ENCODE results near the gene LMAN2. TPM values are rescaled to one million over a fixed set of nuclear protein-coding genes. Genes with fewer than 3 reads are reported as not detected.

Gene LMAN2
- total RNA-seq, 1 experiment from 2014 or later: 106 TPM

DNA sequence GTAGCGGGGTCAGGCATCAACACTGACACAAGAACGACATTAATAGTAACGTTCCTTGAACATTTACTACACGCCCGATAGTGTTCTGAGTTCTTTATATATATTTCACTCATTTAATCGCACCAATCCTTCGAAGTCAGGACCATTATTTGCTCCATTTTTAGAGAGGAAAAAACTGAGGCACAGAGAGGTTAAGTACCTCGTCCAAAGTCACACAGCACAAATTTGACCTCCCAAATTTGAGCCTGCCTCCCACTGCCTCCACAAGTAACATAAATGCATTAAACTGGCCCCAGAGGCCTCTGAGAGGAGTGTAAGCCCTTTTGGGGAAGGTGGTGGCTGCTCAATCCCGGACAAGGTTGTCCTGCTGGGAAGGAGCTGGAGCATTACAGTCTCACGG, 12.1 kb upstream of the LMAN2 start:
- Mint-ChIP-seq H3K27me3 (ENCODE audit: low read depth) (peaks cover 40% of the 10 kb centered on the region), H3K36me3 (ENCODE audit: insufficient read depth in 1 of 3, low read depth in 3 of 3) (peaks cover 3 to 4% (median 4%) of the 10 kb centered on the region in 3 experiments; a peak in 5 of 7 replicates), H3K9me3 (no peaks in the 10 kb centered on the region), H3K27ac (no peak overlapping the region), H3K4me3 (peak overlapping the region; percentile 71 to 81; a peak in 4 of 5 replicates), H3K4me1 (peaks cover 28 to 48% of the 10 kb centered on the region in 2 experiments)
- no peak overlapping the region for H2BK12ac ChIP-seq (ENCODE audit: insufficient read length, low read depth, low read length)
- TF ChIP-seq, protein P1, sequence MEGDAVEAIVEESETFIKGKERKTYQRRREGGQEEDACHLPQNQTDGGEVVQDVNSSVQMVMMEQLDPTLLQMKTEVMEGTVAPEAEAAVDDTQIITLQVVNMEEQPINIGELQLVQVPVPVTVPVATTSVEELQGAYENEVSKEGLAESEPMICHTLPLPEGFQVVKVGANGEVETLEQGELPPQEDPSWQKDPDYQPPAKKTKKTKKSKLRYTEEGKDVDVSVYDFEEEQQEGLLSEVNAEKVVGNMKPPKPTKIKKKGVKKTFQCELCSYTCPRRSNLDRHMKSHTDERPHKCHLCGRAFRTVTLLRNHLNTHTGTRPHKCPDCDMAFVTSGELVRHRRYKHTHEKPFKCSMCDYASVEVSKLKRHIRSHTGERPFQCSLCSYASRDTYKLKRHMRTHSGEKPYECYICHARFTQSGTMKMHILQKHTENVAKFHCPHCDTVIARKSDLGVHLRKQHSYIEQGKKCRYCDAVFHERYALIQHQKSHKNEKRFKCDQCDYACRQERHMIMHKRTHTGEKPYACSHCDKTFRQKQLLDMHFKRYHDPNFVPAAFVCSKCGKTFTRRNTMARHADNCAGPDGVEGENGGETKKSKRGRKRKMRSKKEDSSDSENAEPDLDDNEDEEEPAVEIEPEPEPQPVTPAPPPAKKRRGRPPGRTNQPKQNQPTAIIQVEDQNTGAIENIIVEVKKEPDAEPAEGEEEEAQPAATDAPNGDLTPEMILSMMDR (conservative IDR thresholded peaks at IDR 0.05): no peak
- peaks cover 11% of the 10 kb centered on the region; the same call in 1 of the 2 replicates for H3K4me1 ChIP-seq (ENCODE audit: insufficient read depth, low read length)
- peak overlapping the region; percentile 37 for H3K4me2 ChIP-seq (ENCODE audit: insufficient read depth, insufficient read length, low read length)
- no peak overlapping the region for H4K5ac ChIP-seq (ENCODE audit: insufficient read length, low read depth, low read length)
- no peak overlapping the region for H3K56ac ChIP-seq (ENCODE audit: insufficient read length, low read depth, low read length)
- H3K79me2 ChIP-seq (ENCODE audit: insufficient read depth, low read length): no peaks in the 10 kb centered on the region
- no peak overlapping the region for H3K23ac ChIP-seq (ENCODE audit: insufficient read length, low read depth, low read length)
- peaks cover 10% of the 10 kb centered on the region for H3K23me2 ChIP-seq (ENCODE audit: insufficient read length, low read depth, low read length, poor library complexity, severe bottlenecking)
- H3K27me3 ChIP-seq (ENCODE audit: insufficient read depth, low read length): no peaks in the 10 kb centered on the region; the same call in 1 of the 2 replicates
- H3K27ac ChIP-seq (ENCODE audit: insufficient read length, low read depth, low read length): no peak overlapping the region
- H2BK5ac ChIP-seq (ENCODE audit: insufficient read length, low read length): no peak overlapping the region
- H4K8ac ChIP-seq (replicated peaks; ENCODE audit: insufficient read length, low read depth, low read length): no peak overlapping the region
- H3T11ph ChIP-seq (ENCODE audit: low read length): no peak overlapping the region
- no CpG with 5 or more reads among the region's 10 CpGs for WGBS (ENCODE audit: extremely low coverage, insufficient read length, low lambda C conversion rate)
- H2BK15ac ChIP-seq (ENCODE audit: low read depth, low read length): no peak overlapping the region
- H2AFZ ChIP-seq (ENCODE audit: low read length): no peak overlapping the region
- no peak overlapping the region for H2BK120ac ChIP-seq (ENCODE audit: low read depth, low read length, poor library complexity, severe bottlenecking)
- DNase-seq: no peak
- no peak overlapping the region for H3K14ac ChIP-seq (ENCODE audit: insufficient read depth, low read length)
- H3K18ac ChIP-seq (ENCODE audit: insufficient read length, low read depth, low read length): no peak overlapping the region
- H3K79me1 ChIP-seq (ENCODE audit: insufficient read depth, low read depth, low read length, poor library complexity, severe bottlenecking): no peaks in the 10 kb centered on the region
- no peak overlapping the region for H2BK20ac ChIP-seq (ENCODE audit: low read depth, low read length, poor library complexity, severe bottlenecking)
- no peak overlapping the region for H3K9ac ChIP-seq (ENCODE audit: extremely low read depth, insufficient read length, low read length)
- H4K91ac ChIP-seq (ENCODE audit: insufficient read length, low read depth, low read length): no peak overlapping the region
- H4K20me1 ChIP-seq (ENCODE audit: control insufficient read depth, insufficient read depth, insufficient read length): no peaks in the 10 kb centered on the region
- no peak overlapping the region for H3K4ac ChIP-seq (ENCODE audit: low read depth, low read length)
- H3K9me3 ChIP-seq (ENCODE audit: control insufficient read depth, low read depth, low read length): no peaks in the 10 kb centered on the region
- no peak overlapping the region for H2AK5ac ChIP-seq (ENCODE audit: insufficient read length, low read length)
